ENCODE results near the gene TNFRSF13B.

DNA sequence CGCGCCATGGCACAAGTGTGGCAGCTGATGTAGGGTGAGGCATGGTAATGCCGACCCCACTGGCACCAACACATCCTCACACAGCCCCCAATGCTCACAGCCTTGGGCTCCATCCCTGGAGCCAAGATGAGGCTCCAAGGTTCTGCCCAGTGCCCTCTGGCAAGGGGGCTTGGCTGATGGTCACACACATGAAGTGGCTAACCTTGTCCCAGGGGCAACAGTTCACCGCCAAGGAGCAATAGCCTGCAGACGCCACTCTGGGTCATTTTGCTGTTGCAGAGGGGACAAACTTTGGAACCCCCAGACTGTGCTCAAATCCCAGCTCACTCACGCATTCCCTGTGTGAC is 26.8 kb downstream of the TNFRSF13B start:
- TF ChIP-seq SMC3 (IDR thresholded peaks at IDR 0.05; ENCODE audit: borderline replicate concordance, low read length) = no peak
- TF ChIP-seq, protein P1, sequence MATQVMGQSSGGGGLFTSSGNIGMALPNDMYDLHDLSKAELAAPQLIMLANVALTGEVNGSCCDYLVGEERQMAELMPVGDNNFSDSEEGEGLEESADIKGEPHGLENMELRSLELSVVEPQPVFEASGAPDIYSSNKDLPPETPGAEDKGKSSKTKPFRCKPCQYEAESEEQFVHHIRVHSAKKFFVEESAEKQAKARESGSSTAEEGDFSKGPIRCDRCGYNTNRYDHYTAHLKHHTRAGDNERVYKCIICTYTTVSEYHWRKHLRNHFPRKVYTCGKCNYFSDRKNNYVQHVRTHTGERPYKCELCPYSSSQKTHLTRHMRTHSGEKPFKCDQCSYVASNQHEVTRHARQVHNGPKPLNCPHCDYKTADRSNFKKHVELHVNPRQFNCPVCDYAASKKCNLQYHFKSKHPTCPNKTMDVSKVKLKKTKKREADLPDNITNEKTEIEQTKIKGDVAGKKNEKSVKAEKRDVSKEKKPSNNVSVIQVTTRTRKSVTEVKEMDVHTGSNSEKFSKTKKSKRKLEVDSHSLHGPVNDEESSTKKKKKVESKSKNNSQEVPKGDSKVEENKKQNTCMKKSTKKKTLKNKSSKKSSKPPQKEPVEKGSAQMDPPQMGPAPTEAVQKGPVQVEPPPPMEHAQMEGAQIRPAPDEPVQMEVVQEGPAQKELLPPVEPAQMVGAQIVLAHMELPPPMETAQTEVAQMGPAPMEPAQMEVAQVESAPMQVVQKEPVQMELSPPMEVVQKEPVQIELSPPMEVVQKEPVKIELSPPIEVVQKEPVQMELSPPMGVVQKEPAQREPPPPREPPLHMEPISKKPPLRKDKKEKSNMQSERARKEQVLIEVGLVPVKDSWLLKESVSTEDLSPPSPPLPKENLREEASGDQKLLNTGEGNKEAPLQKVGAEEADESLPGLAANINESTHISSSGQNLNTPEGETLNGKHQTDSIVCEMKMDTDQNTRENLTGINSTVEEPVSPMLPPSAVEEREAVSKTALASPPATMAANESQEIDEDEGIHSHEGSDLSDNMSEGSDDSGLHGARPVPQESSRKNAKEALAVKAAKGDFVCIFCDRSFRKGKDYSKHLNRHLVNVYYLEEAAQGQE (IDR thresholded peaks at IDR 0.05; ENCODE audit: low read depth, low read length) = no peak
- TF ChIP-seq SP1 (IDR thresholded peaks at IDR 0.05; ENCODE audit: low read depth, low read length) = no peak
- TF ChIP-seq, protein P2, sequence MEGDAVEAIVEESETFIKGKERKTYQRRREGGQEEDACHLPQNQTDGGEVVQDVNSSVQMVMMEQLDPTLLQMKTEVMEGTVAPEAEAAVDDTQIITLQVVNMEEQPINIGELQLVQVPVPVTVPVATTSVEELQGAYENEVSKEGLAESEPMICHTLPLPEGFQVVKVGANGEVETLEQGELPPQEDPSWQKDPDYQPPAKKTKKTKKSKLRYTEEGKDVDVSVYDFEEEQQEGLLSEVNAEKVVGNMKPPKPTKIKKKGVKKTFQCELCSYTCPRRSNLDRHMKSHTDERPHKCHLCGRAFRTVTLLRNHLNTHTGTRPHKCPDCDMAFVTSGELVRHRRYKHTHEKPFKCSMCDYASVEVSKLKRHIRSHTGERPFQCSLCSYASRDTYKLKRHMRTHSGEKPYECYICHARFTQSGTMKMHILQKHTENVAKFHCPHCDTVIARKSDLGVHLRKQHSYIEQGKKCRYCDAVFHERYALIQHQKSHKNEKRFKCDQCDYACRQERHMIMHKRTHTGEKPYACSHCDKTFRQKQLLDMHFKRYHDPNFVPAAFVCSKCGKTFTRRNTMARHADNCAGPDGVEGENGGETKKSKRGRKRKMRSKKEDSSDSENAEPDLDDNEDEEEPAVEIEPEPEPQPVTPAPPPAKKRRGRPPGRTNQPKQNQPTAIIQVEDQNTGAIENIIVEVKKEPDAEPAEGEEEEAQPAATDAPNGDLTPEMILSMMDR (IDR thresholded peaks at IDR 0.05 in 2 of 3, conservative IDR thresholded peaks at IDR 0.05 in 1 of 3; ENCODE audit: control insufficient read depth in 2 of 3, extremely low read depth in 1 of 3, insufficient read depth in 1 of 3, low read depth in 3 of 3, low read length in 3 of 3) = no peak
- TF ChIP-seq, protein P3, sequence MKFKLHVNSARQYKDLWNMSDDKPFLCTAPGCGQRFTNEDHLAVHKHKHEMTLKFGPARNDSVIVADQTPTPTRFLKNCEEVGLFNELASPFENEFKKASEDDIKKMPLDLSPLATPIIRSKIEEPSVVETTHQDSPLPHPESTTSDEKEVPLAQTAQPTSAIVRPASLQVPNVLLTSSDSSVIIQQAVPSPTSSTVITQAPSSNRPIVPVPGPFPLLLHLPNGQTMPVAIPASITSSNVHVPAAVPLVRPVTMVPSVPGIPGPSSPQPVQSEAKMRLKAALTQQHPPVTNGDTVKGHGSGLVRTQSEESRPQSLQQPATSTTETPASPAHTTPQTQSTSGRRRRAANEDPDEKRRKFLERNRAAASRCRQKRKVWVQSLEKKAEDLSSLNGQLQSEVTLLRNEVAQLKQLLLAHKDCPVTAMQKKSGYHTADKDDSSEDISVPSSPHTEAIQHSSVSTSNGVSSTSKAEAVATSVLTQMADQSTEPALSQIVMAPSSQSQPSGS (IDR thresholded peaks at IDR 0.05; ENCODE audit: low read length) = no peak
- TF ChIP-seq FOXK2 (IDR thresholded peaks at IDR 0.05) = no peak
- no peak for TF ChIP-seq HDAC6 (IDR thresholded peaks at IDR 0.05; ENCODE audit: unreplicated experiment)
- TF ChIP-seq FOS (IDR thresholded peaks at IDR 0.05; ENCODE audit: borderline replicate concordance, extremely low read depth, insufficient read length) = no peak
- TF ChIP-seq, protein P4, sequence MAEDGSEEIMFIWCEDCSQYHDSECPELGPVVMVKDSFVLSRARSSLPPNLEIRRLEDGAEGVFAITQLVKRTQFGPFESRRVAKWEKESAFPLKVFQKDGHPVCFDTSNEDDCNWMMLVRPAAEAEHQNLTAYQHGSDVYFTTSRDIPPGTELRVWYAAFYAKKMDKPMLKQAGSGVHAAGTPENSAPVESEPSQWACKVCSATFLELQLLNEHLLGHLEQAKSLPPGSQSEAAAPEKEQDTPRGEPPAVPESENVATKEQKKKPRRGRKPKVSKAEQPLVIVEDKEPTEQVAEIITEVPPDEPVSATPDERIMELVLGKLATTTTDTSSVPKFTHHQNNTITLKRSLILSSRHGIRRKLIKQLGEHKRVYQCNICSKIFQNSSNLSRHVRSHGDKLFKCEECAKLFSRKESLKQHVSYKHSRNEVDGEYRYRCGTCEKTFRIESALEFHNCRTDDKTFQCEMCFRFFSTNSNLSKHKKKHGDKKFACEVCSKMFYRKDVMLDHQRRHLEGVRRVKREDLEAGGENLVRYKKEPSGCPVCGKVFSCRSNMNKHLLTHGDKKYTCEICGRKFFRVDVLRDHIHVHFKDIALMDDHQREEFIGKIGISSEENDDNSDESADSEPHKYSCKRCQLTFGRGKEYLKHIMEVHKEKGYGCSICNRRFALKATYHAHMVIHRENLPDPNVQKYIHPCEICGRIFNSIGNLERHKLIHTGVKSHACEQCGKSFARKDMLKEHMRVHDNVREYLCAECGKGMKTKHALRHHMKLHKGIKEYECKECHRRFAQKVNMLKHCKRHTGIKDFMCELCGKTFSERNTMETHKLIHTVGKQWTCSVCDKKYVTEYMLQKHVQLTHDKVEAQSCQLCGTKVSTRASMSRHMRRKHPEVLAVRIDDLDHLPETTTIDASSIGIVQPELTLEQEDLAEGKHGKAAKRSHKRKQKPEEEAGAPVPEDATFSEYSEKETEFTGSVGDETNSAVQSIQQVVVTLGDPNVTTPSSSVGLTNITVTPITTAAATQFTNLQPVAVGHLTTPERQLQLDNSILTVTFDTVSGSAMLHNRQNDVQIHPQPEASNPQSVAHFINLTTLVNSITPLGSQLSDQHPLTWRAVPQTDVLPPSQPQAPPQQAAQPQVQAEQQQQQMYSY (CRISPR knock-in tag; IDR thresholded peaks at IDR 0.05) = no peak
- peak; percentile 47; the same call in 1 of the 2 replicates for TF ChIP-seq POLR2A (IDR thresholded peaks at IDR 0.05; ENCODE audit: low read depth, low read length)
- no peak for TF ChIP-seq CHD1 (IDR thresholded peaks at IDR 0.05; ENCODE audit: low read depth, low read length)
